Gastroesophageal sphincter (tissue), 4 donors: ENCODE results near the gene STUM. TPM values are rescaled to one million over a fixed set of nuclear protein-coding genes. Genes with fewer than 3 reads are reported as not detected.
A peak's percentile ranks its signal among the peaks of the same experiment; 100 is the strongest.

Experiments used
- ATAC-seq: fragments of 150-250 bp; one replicate; pipeline ENCODE4 v1.9.1; 2016; ENCODE audit warnings: mild to moderate bottlenecking, moderate library complexity
- H3K27ac ChIP-seq, 4 donors: fragments of 200-600 bp; sonication (generic) in 3 of 4; 1 replicate in 3 of 4; 2 replicates in 1 of 4; pipeline ENCODE4 v1.5.1; 2016 to 2019
- H3K27me3 ChIP-seq: fragments of 200-600 bp; sonication (generic); one replicate; pipeline ENCODE4 v1.5.1; 2019
- H3K36me3 ChIP-seq, 2 donors: fragments of 200-600 bp; sonication (generic); one replicate each; pipeline ENCODE4 v1.5.1; 2019; ENCODE audit warnings: control low read depth in 1 of 2
- H3K4me1 ChIP-seq, 3 donors: fragments of 200-600 bp; sonication (generic); 1 replicate in 2 of 3; 2 replicates in 1 of 3; pipeline ENCODE4 v1.5.1; 2016 to 2019; ENCODE audit warnings: control low read depth in 2 of 3
- H3K4me3 ChIP-seq, 2 donors: fragments of 200-600 bp; sonication (generic); one replicate each; pipeline ENCODE4 v1.5.1; 2019; ENCODE audit warnings: mild to moderate bottlenecking in 1 of 2, moderate library complexity in 1 of 2
- H3K9me3 ChIP-seq, 3 donors: fragments of 200-600 bp; sonication (generic); one replicate each; pipeline ENCODE4 v1.5.1; 2017 to 2019; ENCODE audit warnings: control low read depth in 2 of 3
- CTCF ChIP-seq, 4 experiments: fragments of 200-600 bp in 2 of 4; fragments of 450-650 bp in 2 of 4; sonication (generic) in 1 of 4; IDR thresholded peaks; one replicate each; pipeline ENCODE4 v1.5.1; 2017 to 2019; ENCODE audit warnings: antibody characterized with exemption in 4 of 4, mild to moderate bottlenecking in 2 of 4, moderate library complexity in 2 of 4
- EP300 ChIP-seq: sonication (generic); formaldehyde crosslinking; IDR thresholded peaks from one replicate; pipeline ENCODE4 v1.6.1; 2017; ENCODE audit warnings: antibody characterized with exemption, mild to moderate bottlenecking
- POLR2A ChIP-seq, 2 donors: fragments of 450-650 bp; IDR thresholded peaks; one replicate each; pipeline ENCODE4 v1.6.1; 2017; ENCODE audit warnings: antibody characterized with exemption in 2 of 2, mild to moderate bottlenecking in 2 of 2, moderate library complexity in 1 of 2
- POLR2AphosphoS5 ChIP-seq: sonication (generic); formaldehyde crosslinking; IDR thresholded peaks from one replicate; pipeline ENCODE4 v1.6.1; 2017; ENCODE audit warnings: antibody characterized with exemption
- WGBS, 2 donors: methylation state at CpG; one replicate each; pipeline ENCODE4 v1.1.5; 2018; ENCODE audit warnings: low coverage in 1 of 2; 5-methylcytosine and 5-hydroxymethylcytosine counted together
- total RNA-seq, 4 donors: library from RNA; depleted of rRNA; stranded (reverse); fragments of >200 nt; gene quantifications; one replicate each; pipeline ENCODE4 v1.1.0, GENCODE V29; 2016

The STUM gene
- total RNA-seq, 4 donors from 2014 or later = 2.8 to 9.1 (median 4.5) TPM

- Histone ChIP-seq H3K27ac (peak overlapping the region; percentile 5 to 83 (median 78)), H3K36me3 (no peaks in the 10 kb centered on the region), H3K9me3 (no peaks in the 10 kb centered on the region), H3K4me1 (peaks cover 0 to 59% (median 22%) of the 10 kb centered on the region in 3 donors), H3K27me3 (no peaks in the 10 kb centered on the region), H3K4me3 (no peak overlapping the region)
- no peak for TF ChIP-seq POLR2AphosphoS5
- 74 to 77% methylated on average over 2 to 3 of the region's 6 CpGs for WGBS, 2 donors
- no peak for ATAC-seq
Observed at GRCh38 chr1:226568975-226569741, 20.6 kb downstream of the STUM start.

GRCh38 chr1:226569879-226570547, 21.4 kb downstream of the STUM start:
- no peaks in the 10 kb centered on the region for H3K9me3 ChIP-seq
- peaks cover 0 to 57% (median 25%) of the 10 kb centered on the region in 3 donors for H3K4me1 ChIP-seq
- no peaks in the 10 kb centered on the region for H3K36me3 ChIP-seq
- H3K4me3 ChIP-seq = no peak overlapping the region
- ATAC-seq = no peak
- no peak for TF ChIP-seq POLR2A (IDR thresholded peaks at IDR 0.05)
- peak in 2 of 4 experiments; percentile 14 to 27 for TF ChIP-seq CTCF (IDR thresholded peaks at IDR 0.05)
- TF ChIP-seq POLR2AphosphoS5 = no peak
- TF ChIP-seq EP300 = no peak
- 46% methylated on average over 3 of the region's 4 CpGs; no CpG with 5 or more reads in 1 of the 2 donors for WGBS, 2 donors
- no peaks in the 10 kb centered on the region for H3K27me3 ChIP-seq
- H3K27ac ChIP-seq = peak overlapping the region in 3 of 4 donors; percentile 77 to 83 (median 80)

- no peak for TF ChIP-seq POLR2AphosphoS5
- ATAC-seq = no peak
- Histone ChIP-seq H3K36me3 (no peaks in the 10 kb centered on the region), H3K4me3 (no peak overlapping the region), H3K27me3 (no peaks in the 10 kb centered on the region), H3K9me3 (no peaks in the 10 kb centered on the region), H3K27ac (peak overlapping the region in 2 of 4 donors; percentile 2 to 21), H3K4me1 (peaks cover 0 to 63% (median 31%) of the 10 kb centered on the region in 3 donors)
- WGBS, 2 donors = 67 to 78% methylated on average over 3 to 5 of the region's 6 CpGs
Observed at GRCh38 chr1:226571893-226572292, 23.3 kb downstream of the STUM start.

- Histone ChIP-seq H3K4me3 (no peak overlapping the region), H3K9me3 (no peaks in the 10 kb centered on the region), H3K27ac (peak overlapping the region in 2 of 4 donors; percentile 2 to 21), H3K4me1 (peaks cover 0 to 60% (median 31%) of the 10 kb centered on the region in 3 donors), H3K27me3 (no peaks in the 10 kb centered on the region), H3K36me3 (no peaks in the 10 kb centered on the region)
- TF ChIP-seq POLR2AphosphoS5 (no peak), EP300 (no peak), POLR2A (IDR thresholded peaks at IDR 0.05) (no peak), CTCF (IDR thresholded peaks at IDR 0.05) (no peak)
- ATAC-seq = no peak
- 73 to 75% methylated on average over 2 to 8 of the region's 8 CpGs for WGBS, 2 donors
Observed at GRCh38 chr1:226572325-226572726, 23.8 kb downstream of the STUM start.

- Histone ChIP-seq H3K27ac (no peak overlapping the region), H3K9me3 (no peaks in the 10 kb centered on the region), H3K4me1 (peaks cover 0 to 43% (median 22%) of the 10 kb centered on the region in 3 donors), H3K4me3 (no peak overlapping the region), H3K27me3 (no peaks in the 10 kb centered on the region), H3K36me3 (no peaks in the 10 kb centered on the region)
- no peak for TF ChIP-seq POLR2A (IDR thresholded peaks at IDR 0.05)
- no peak for ATAC-seq
- 59 to 67% methylated on average over 1 to 2 of the region's 2 CpGs for WGBS, 2 donors
Observed at GRCh38 chr1:226574044-226574443, 25.5 kb downstream of the STUM start.

GRCh38 chr1:226574591-226575435, 26.2 kb downstream of the STUM start:
- Histone ChIP-seq H3K27me3 (no peaks in the 10 kb centered on the region), H3K9me3 (no peaks in the 10 kb centered on the region), H3K27ac (peak overlapping the region in 3 of 4 donors; percentile 18 to 76 (median 74)), H3K4me3 (no peak overlapping the region), H3K36me3 (no peaks in the 10 kb centered on the region), H3K4me1 (peaks cover 0 to 35% (median 15%) of the 10 kb centered on the region in 3 donors)
- TF ChIP-seq EP300 (no peak), POLR2AphosphoS5 (no peak), CTCF (IDR thresholded peaks at IDR 0.05) (no peak), POLR2A (IDR thresholded peaks at IDR 0.05) (no peak)
- WGBS, 2 donors = 93 to 97% methylated on average over 6 to 13 of the region's 21 CpGs
- no peak for ATAC-seq
